Measurements from ENCODE around the gene XIRP1.
"Not testable (repeated sequence)": the region's sequence is repeated elsewhere in the genome, so short reads cannot be mapped to it uniquely, and the experiment has no call there.

The XIRP1 gene

GRCh38 chr3:39230453-39230852 is 38.1 kb upstream of the XIRP1 start:
- ATAC-seq, result no peak
- TF ChIP-seq ZFP30 (CRISPR knock-in tag; IDR thresholded peaks at IDR 0.05) (no peak), ZNF8 (CRISPR knock-in tag; IDR thresholded peaks at IDR 0.05) (no peak), TCF4 (CRISPR knock-in tag; IDR thresholded peaks at IDR 0.05; ENCODE audit: borderline replicate concordance) (no peak), ARNTL (CRISPR knock-in tag; IDR thresholded peaks at IDR 0.05; ENCODE audit: borderline replicate concordance, low read depth) (no peak), PATZ1 (CRISPR knock-in tag; IDR thresholded peaks at IDR 0.05; ENCODE audit: borderline replicate concordance) (no peak), TSHZ2 (CRISPR knock-in tag; IDR thresholded peaks at IDR 0.05) (no peak), GLIS3 (CRISPR knock-in tag; IDR thresholded peaks at IDR 0.05) (no peak), RARB (CRISPR knock-in tag; IDR thresholded peaks at IDR 0.05) (no peak), SNAI2 (CRISPR knock-in tag; IDR thresholded peaks at IDR 0.05) (no peak), OSR1 (CRISPR knock-in tag; IDR thresholded peaks at IDR 0.05) (no peak), ZC3H10 (CRISPR knock-in tag; IDR thresholded peaks at IDR 0.05) (no peak)
- TF ChIP-seq, protein P1, sequence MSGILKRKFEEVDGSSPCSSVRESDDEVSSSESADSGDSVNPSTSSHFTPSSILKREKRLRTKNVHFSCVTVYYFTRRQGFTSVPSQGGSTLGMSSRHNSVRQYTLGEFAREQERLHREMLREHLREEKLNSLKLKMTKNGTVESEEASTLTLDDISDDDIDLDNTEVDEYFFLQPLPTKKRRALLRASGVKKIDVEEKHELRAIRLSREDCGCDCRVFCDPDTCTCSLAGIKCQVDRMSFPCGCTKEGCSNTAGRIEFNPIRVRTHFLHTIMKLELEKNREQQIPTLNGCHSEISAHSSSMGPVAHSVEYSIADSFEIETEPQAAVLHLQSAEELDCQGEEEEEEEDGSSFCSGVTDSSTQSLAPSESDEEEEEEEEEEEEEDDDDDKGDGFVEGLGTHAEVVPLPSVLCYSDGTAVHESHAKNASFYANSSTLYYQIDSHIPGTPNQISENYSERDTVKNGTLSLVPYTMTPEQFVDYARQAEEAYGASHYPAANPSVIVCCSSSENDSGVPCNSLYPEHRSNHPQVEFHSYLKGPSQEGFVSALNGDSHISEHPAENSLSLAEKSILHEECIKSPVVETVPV (CRISPR knock-in tag; IDR thresholded peaks at IDR 0.05), result no peak

- ATAC-seq, result no peak
- TF ChIP-seq ZNF70 (CRISPR knock-in tag; IDR thresholded peaks at IDR 0.05) (no peak), POU6F1 (CRISPR knock-in tag; IDR thresholded peaks at IDR 0.05; ENCODE audit: borderline replicate concordance, low read depth) (no peak), ZC3H10 (CRISPR knock-in tag; IDR thresholded peaks at IDR 0.05) (no peak), SNAI2 (CRISPR knock-in tag; IDR thresholded peaks at IDR 0.05) (no peak), ZNF8 (CRISPR knock-in tag; IDR thresholded peaks at IDR 0.05) (no peak), ESRRG (CRISPR knock-in tag; IDR thresholded peaks at IDR 0.05) (no peak), TCF4 (CRISPR knock-in tag; IDR thresholded peaks at IDR 0.05; ENCODE audit: borderline replicate concordance) (no peak), ZFP3 (CRISPR knock-in tag; IDR thresholded peaks at IDR 0.05) (no peak), TSHZ2 (CRISPR knock-in tag; IDR thresholded peaks at IDR 0.05) (no peak), TOX (CRISPR knock-in tag; IDR thresholded peaks at IDR 0.05; ENCODE audit: borderline replicate concordance) (no peak), CREB5 (CRISPR knock-in tag; IDR thresholded peaks at IDR 0.05; ENCODE audit: low read depth) (no peak), PATZ1 (CRISPR knock-in tag; IDR thresholded peaks at IDR 0.05; ENCODE audit: borderline replicate concordance) (no peak), BACH2 (CRISPR knock-in tag; IDR thresholded peaks at IDR 0.05; ENCODE audit: borderline replicate concordance) (no peak), ISL1 (CRISPR knock-in tag; IDR thresholded peaks at IDR 0.05) (no peak)
- TF ChIP-seq, protein P1 (CRISPR knock-in tag; IDR thresholded peaks at IDR 0.05), result no peak
Measured at GRCh38 chr3:39228496-39228895, 36.1 kb upstream of the XIRP1 start.

GRCh38 chr3:39227596-39227995 is 35.2 kb upstream of the XIRP1 start:
- ATAC-seq, result not testable (repeated sequence)
